ENCODE measurements around the gene MICAL1.
"Not testable (repeated sequence)": the region's sequence is repeated elsewhere in the genome, so short reads cannot be mapped to it uniquely, and the experiment has no call there.

The MICAL1 gene

GRCh38 chr6:109475625-109476024, 20.1 kb upstream of the MICAL1 start:
- no peak for DNase-seq (ENCODE audit: low read depth)

- DNase-seq (ENCODE audit: low read depth): peak; percentile 51
Observed at GRCh38 chr6:109474995-109475394, 19.4 kb upstream of the MICAL1 start.

GRCh38 chr6:109473120-109473519, 17.5 kb upstream of the MICAL1 start:
- no peak for DNase-seq (ENCODE audit: low read depth)

GRCh38 chr6:109472132-109472995, 16.8 kb upstream of the MICAL1 start:
- DNase-seq (ENCODE audit: low read depth): no peak

- no peak for DNase-seq (ENCODE audit: low read depth)
Observed at GRCh38 chr6:109471105-109471810, 15.7 kb upstream of the MICAL1 start.

- no peak for DNase-seq (ENCODE audit: low read depth)
Observed at GRCh38 chr6:109469591-109470189, 14.1 kb upstream of the MICAL1 start.

GRCh38 chr6:109467696-109468095, 12.1 kb upstream of the MICAL1 start:
- no peak for DNase-seq (ENCODE audit: low read depth)

- DNase-seq (ENCODE audit: low read depth): no peak
Observed at GRCh38 chr6:109466212-109466923, 10.8 kb upstream of the MICAL1 start.

- DNase-seq (ENCODE audit: low read depth): no peak
Observed at GRCh38 chr6:109465772-109466171, 10.2 kb upstream of the MICAL1 start.

- no peak for DNase-seq (ENCODE audit: low read depth)
Observed at GRCh38 chr6:109461733-109462526, 6.4 kb upstream of the MICAL1 start.

- DNase-seq (ENCODE audit: low read depth): not testable (repeated sequence)
Observed at GRCh38 chr6:109461205-109461604, 5.6 kb upstream of the MICAL1 start.

GRCh38 chr6:109460161-109460829, 4.7 kb upstream of the MICAL1 start:
- DNase-seq (ENCODE audit: low read depth): no peak

- DNase-seq (ENCODE audit: low read depth): no peak
Observed at GRCh38 chr6:109458774-109459531, 3.4 kb upstream of the MICAL1 start.

- DNase-seq (ENCODE audit: low read depth): no peak
Observed at GRCh38 chr6:109457562-109457996, 2.0 kb upstream of the MICAL1 start.

- DNase-seq (ENCODE audit: low read depth): no peak
Observed at GRCh38 chr6:109456710-109457561, 1.4 kb upstream of the MICAL1 start.

GRCh38 chr6:109456111-109456583, 575 bp upstream of the MICAL1 start:
- DNase-seq (ENCODE audit: low read depth): no peak

- DNase-seq (ENCODE audit: low read depth): no peak
Observed at GRCh38 chr6:109454496-109455436, 806 bp downstream of the MICAL1 start.

Data from amniotic epithelial cell (primary cell).